ENCODE data around the gene GFPT1. TPM values are rescaled to one million over a fixed set of nuclear protein-coding genes. Genes with fewer than 3 reads are reported as not detected.

The GFPT1 gene
- total and polyA plus RNA-seq, 4 donors = 14.7 to 42.6 (median 18.1) TPM

DNA sequence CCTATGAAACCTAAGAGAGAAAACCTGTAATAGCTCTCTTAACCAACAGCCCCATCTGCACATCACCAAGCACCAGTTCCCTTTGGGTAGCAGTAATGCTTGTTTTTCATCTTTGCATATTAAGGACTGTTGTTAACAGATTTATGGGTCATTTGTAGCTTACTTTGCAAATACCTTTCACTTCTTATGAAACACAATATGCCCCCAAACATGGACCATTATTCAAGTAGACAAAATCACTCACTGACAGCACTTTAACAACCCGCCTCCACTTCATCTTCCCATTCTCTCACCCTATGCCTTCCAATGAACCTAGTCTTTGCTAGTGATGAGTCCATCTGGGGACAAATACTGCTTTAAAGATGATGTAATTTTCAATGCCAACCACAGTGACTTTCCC is 64.4 kb downstream of the GFPT1 start:
- no peaks in the 10 kb centered on the region for H3K9me3 ChIP-seq (ENCODE audit: control insufficient read depth in 4 of 4, low read length in 3 of 4)
- H3K27ac ChIP-seq (ENCODE audit: low read depth in 1 of 2, low read length in 2 of 2) = no peak overlapping the region
- no peak overlapping the region for H3K9ac ChIP-seq (ENCODE audit: low read depth in 1 of 2, low read length in 2 of 2)
- no peaks in the 10 kb centered on the region for H3K27me3 ChIP-seq (ENCODE audit: control insufficient read depth in 4 of 4, insufficient read depth in 4 of 4, low read length in 3 of 4)
- TF ChIP-seq HNF4A (conservative IDR thresholded peaks at IDR 0.05) (no peak), GABPA (IDR thresholded peaks at IDR 0.05 in 1 of 2, conservative IDR thresholded peaks at IDR 0.05 in 1 of 2) (no peak), HNF4G (IDR thresholded peaks at IDR 0.05) (no peak), ATF3 (IDR thresholded peaks at IDR 0.05) (no peak), JUND (IDR thresholded peaks at IDR 0.05) (no peak), RAD21 (IDR thresholded peaks at IDR 0.05) (no peak), TAF1 (conservative IDR thresholded peaks at IDR 0.05) (no peak), FOXA2 (IDR thresholded peaks at IDR 0.05) (no peak), RXRA (IDR thresholded peaks at IDR 0.05) (no peak), NR2F2 (IDR thresholded peaks at IDR 0.05) (no peak), FOXA1 (IDR thresholded peaks at IDR 0.05) (no peak), EGR1 (IDR thresholded peaks at IDR 0.05; ENCODE audit: low read depth in 2 of 2) (no peak)
- TF ChIP-seq, protein P1, sequence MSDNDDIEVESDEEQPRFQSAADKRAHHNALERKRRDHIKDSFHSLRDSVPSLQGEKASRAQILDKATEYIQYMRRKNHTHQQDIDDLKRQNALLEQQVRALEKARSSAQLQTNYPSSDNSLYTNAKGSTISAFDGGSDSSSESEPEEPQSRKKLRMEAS (IDR thresholded peaks at IDR 0.05) = no peak
- H3K36me3 ChIP-seq (ENCODE audit: control insufficient read depth in 4 of 4, insufficient read depth in 3 of 4, low read depth in 1 of 4, low read length in 3 of 4) = peaks cover 5 to 31% (median 24%) of the 10 kb centered on the region in 4 donors
- no peak for DNase-seq (ENCODE audit: low spot score)
- 100% methylated on average over 1 of the region's 1 CpG for WGBS
- no peaks in the 10 kb centered on the region for H3K4me1 ChIP-seq (ENCODE audit: control insufficient read depth in 4 of 4, insufficient read depth in 4 of 4, low read length in 3 of 4)
- no peak overlapping the region for H3K4me3 ChIP-seq (ENCODE audit: low read depth in 1 of 3, low read length in 3 of 3)

- Histone ChIP-seq H3K9ac (ENCODE audit: low read depth in 1 of 2, low read length in 2 of 2) (no peak overlapping the region), H3K4me3 (ENCODE audit: low read depth in 1 of 3, low read length in 3 of 3) (no peak overlapping the region), H3K27ac (ENCODE audit: low read depth in 1 of 2, low read length in 2 of 2) (no peak overlapping the region), H3K4me1 (ENCODE audit: control insufficient read depth in 4 of 4, insufficient read depth in 4 of 4, low read length in 3 of 4) (no peaks in the 10 kb centered on the region), H3K27me3 (ENCODE audit: control insufficient read depth in 4 of 4, insufficient read depth in 4 of 4, low read length in 3 of 4) (no peaks in the 10 kb centered on the region), H3K9me3 (ENCODE audit: control insufficient read depth in 4 of 4, low read length in 3 of 4) (peaks cover 0 to 3% (median 0%) of the 10 kb centered on the region in 4 donors), H3K36me3 (ENCODE audit: control insufficient read depth in 4 of 4, insufficient read depth in 3 of 4, low read depth in 1 of 4, low read length in 3 of 4) (peaks cover 0 to 2% (median 0%) of the 10 kb centered on the region in 4 donors)
- TF ChIP-seq HNF4G (IDR thresholded peaks at IDR 0.05) = no peak
- TF ChIP-seq NR2F2 (IDR thresholded peaks at IDR 0.05) = no peak
- TF ChIP-seq HNF4A (conservative IDR thresholded peaks at IDR 0.05) = no peak
- TF ChIP-seq, protein P1 (IDR thresholded peaks at IDR 0.05) = no peak
- DNase-seq (ENCODE audit: low spot score) = no peak
Measured at GRCh38 chr2:69316550-69316949, 70.5 kb downstream of the GFPT1 start.

DNA sequence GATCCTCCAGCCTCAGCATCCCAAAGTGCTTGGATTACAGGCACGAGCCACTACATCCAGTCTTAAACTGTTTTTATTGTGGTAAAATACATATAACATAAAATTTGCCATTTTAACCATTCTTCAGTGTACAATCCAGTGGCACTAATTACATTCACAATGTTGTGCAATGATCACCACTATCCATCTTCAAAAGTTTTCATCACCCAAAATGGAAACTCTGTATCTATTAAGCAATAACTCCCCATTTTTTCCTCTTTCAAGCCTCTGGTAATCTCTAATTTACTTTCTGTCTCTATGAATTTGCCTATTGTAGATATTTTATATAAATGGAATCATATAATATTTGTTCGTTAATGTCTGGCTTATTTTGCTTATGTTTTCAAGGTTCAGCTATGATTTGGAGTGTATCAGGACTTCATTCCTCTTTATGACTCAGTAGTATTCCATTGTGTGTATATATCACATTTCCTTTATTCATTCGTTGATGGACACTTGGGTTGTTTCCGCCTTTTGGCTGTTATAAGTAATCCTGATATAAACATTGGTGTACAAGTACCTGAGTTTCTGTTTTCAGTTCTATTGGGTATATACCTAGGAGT is 71.8 kb downstream of the GFPT1 start:
- Histone ChIP-seq H3K27ac (ENCODE audit: low read depth in 1 of 2, low read length in 2 of 2) (no peak overlapping the region), H3K4me1 (ENCODE audit: control insufficient read depth in 4 of 4, insufficient read depth in 4 of 4, low read length in 3 of 4) (no peaks in the 10 kb centered on the region), H3K36me3 (ENCODE audit: control insufficient read depth in 4 of 4, insufficient read depth in 3 of 4, low read depth in 1 of 4, low read length in 3 of 4) (peaks cover 0 to 2% (median 0%) of the 10 kb centered on the region in 4 donors), H3K27me3 (ENCODE audit: control insufficient read depth in 4 of 4, insufficient read depth in 4 of 4, low read length in 3 of 4) (no peaks in the 10 kb centered on the region), H3K9ac (ENCODE audit: low read depth in 1 of 2, low read length in 2 of 2) (no peak overlapping the region), H3K9me3 (ENCODE audit: control insufficient read depth in 4 of 4, low read length in 3 of 4) (peaks cover 0 to 3% (median 0%) of the 10 kb centered on the region in 4 donors), H3K4me3 (ENCODE audit: low read depth in 1 of 3, low read length in 3 of 3) (no peak overlapping the region)
- DNase-seq (ENCODE audit: low spot score) = no peak
- 98% methylated on average over 4 of the region's 4 CpGs for WGBS
- TF ChIP-seq ATF3 (IDR thresholded peaks at IDR 0.05) (no peak), GABPA (IDR thresholded peaks at IDR 0.05 in 1 of 2, conservative IDR thresholded peaks at IDR 0.05 in 1 of 2) (no peak), FOXA2 (IDR thresholded peaks at IDR 0.05) (no peak), NR2F2 (IDR thresholded peaks at IDR 0.05) (no peak), RAD21 (IDR thresholded peaks at IDR 0.05) (no peak), REST (IDR thresholded peaks at IDR 0.05) (no peak), HNF4G (IDR thresholded peaks at IDR 0.05) (no peak), CTCF (IDR thresholded peaks at IDR 0.05; ENCODE audit: low read depth, low read length, missing input control) (no peak), YY1 (IDR thresholded peaks at IDR 0.05) (no peak), FOXA1 (IDR thresholded peaks at IDR 0.05) (no peak), SP1 (IDR thresholded peaks at IDR 0.05) (no peak), HNF4A (conservative IDR thresholded peaks at IDR 0.05) (no peak), RXRA (IDR thresholded peaks at IDR 0.05) (no peak)
- TF ChIP-seq, protein P2, sequence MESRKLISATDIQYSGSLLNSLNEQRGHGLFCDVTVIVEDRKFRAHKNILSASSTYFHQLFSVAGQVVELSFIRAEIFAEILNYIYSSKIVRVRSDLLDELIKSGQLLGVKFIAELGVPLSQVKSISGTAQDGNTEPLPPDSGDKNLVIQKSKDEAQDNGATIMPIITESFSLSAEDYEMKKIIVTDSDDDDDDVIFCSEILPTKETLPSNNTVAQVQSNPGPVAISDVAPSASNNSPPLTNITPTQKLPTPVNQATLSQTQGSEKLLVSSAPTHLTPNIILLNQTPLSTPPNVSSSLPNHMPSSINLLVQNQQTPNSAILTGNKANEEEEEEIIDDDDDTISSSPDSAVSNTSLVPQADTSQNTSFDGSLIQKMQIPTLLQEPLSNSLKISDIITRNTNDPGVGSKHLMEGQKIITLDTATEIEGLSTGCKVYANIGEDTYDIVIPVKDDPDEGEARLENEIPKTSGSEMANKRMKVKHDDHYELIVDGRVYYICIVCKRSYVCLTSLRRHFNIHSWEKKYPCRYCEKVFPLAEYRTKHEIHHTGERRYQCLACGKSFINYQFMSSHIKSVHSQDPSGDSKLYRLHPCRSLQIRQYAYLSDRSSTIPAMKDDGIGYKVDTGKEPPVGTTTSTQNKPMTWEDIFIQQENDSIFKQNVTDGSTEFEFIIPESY (IDR thresholded peaks at IDR 0.05) = no peak
- TF ChIP-seq, protein P1 (IDR thresholded peaks at IDR 0.05) = no peak

Data from liver (tissue), 9 donors.